ENCODE measurements around the gene MORN5. TPM values are rescaled to one million over a fixed set of nuclear protein-coding genes. Genes with fewer than 3 reads are reported as not detected.

MORN5 gene
- total and polyA plus RNA-seq, 2 donors (not counting 1 experiment from before 2014, with no cell fraction given): not detected

DNA sequence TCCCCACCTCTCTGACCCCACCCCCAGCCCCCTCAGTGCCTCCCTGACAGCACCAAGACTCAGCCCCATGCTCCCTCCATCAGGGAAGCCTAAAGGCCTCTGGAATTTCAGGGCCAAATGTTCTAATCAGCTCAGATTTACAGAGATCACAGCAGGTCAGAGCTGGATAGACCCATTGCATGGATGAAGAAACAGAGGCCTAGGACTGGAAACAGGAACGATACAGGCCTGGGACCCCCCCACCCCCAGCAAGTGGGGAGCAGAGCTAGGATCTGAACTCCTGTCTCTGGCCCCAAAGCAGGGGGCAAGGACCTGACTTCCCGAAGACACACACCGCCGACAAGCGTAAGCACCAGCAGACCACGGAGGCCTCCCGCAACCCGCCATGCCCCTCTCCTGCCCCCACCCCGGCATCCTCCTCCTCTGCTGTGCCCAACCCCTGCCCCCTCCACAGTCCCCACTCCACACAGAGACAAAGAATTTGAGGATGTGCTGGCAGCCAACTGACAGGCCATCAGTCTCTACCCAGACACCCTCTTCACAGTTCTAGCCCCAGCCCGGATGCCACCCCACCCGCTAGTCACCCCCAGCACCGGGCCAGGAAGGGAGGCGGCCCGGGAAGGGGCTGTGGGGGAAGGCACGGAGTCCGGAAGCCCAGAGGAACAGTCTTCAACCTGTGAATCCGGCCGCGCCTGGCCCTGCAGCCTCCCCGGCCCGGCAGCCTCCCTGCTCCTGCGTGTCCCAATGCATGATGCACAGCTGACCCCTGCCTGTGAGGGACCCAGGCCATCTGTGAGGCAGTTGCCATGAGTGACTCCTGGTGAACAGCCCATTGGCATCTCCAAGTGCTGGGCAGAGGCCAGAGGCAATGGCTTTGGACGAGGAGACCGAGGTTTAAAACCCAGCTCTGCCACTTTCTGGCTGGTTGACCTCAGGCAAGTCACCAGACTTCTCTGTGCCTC is 31.4 kb upstream of the MORN5 start:
- Histone ChIP-seq H2AFZ (ENCODE audit: insufficient read depth, low read depth, low read length, poor library complexity, severe bottlenecking) (no peak overlapping the region), H3K4me3 (ENCODE audit: control extremely low read depth in 1 of 5, extremely low read depth in 1 of 5, insufficient read depth in 1 of 5, low read depth in 2 of 5, low read length in 4 of 5) (no peak overlapping the region), H3K27me3 (replicated peaks in 1 of 4; ENCODE audit: control extremely low read depth in 1 of 4, control insufficient read depth in 3 of 4, insufficient read depth in 4 of 4, low read length in 3 of 4) (peaks cover 0 to 36% (median 22%) of the 10 kb centered on the region in 4 experiments), H3K4me1 (ENCODE audit: control insufficient read depth in 2 of 2, insufficient read depth in 2 of 2, low read length in 2 of 2) (peaks cover 11 to 26% of the 10 kb centered on the region in 2 donors), H3K36me3 (replicated peaks in 1 of 2; ENCODE audit: control extremely low read depth in 1 of 2, control insufficient read depth in 1 of 2, extremely low read depth in 1 of 2, insufficient read depth in 2 of 2, low read length in 1 of 2) (no peaks in the 10 kb centered on the region), H3K4me2 (replicated peaks; ENCODE audit: low read depth, low read length, poor library complexity, severe bottlenecking) (no peak overlapping the region), H3K79me2 (ENCODE audit: control insufficient read depth, insufficient read depth, low read length) (no peaks in the 10 kb centered on the region), H4K20me1 (ENCODE audit: control insufficient read depth, insufficient read depth, low read length, poor library complexity, severe bottlenecking) (no peaks in the 10 kb centered on the region), H3K9me3 (ENCODE audit: control extremely low read depth in 1 of 3, control insufficient read depth in 2 of 3, insufficient read depth in 1 of 3, low read length in 2 of 3) (peaks cover 0 to 2% (median 0%) of the 10 kb centered on the region in 3 donors), H3K9ac (ENCODE audit: low read length) (no peak overlapping the region), H3K27ac (ENCODE audit: low read length in 2 of 2) (no peak overlapping the region)
- Mint-ChIP-seq H3K4me3 (no peak overlapping the region), H3K27me3 (peaks cover 72% of the 10 kb centered on the region), H3K27ac (no peak overlapping the region), H3K4me1 (peaks cover 12% of the 10 kb centered on the region), H3K9me3 (ENCODE audit: insufficient read depth) (no peaks in the 10 kb centered on the region)
- intact Hi-C loops (cut with micrococcal nuclease): loop anchor here (10.0 kb wide), 1 partner anchor 1257 kb away; no protein-coding TSS in a partner anchor
- ATAC-seq (ENCODE audit: low read depth) (no peak), DNase-seq (no peak)
- TF ChIP-seq EZH2 (IDR thresholded peaks at IDR 0.05; ENCODE audit: borderline replicate concordance, insufficient read depth, low read depth, low read length, poor library complexity, severe bottlenecking): no peak
- TF ChIP-seq, protein P1, sequence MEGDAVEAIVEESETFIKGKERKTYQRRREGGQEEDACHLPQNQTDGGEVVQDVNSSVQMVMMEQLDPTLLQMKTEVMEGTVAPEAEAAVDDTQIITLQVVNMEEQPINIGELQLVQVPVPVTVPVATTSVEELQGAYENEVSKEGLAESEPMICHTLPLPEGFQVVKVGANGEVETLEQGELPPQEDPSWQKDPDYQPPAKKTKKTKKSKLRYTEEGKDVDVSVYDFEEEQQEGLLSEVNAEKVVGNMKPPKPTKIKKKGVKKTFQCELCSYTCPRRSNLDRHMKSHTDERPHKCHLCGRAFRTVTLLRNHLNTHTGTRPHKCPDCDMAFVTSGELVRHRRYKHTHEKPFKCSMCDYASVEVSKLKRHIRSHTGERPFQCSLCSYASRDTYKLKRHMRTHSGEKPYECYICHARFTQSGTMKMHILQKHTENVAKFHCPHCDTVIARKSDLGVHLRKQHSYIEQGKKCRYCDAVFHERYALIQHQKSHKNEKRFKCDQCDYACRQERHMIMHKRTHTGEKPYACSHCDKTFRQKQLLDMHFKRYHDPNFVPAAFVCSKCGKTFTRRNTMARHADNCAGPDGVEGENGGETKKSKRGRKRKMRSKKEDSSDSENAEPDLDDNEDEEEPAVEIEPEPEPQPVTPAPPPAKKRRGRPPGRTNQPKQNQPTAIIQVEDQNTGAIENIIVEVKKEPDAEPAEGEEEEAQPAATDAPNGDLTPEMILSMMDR (IDR thresholded peaks at IDR 0.05): no peak
- CTCF ChIA-PET: interaction anchor here (1.2 to 15.1 kb wide), 2 partner anchors 218 to 326 kb away, joined by 7 to 323 read pairs; no protein-coding TSS in a partner anchor
- 60% methylated on average over 22 of the region's 24 CpGs for WGBS (ENCODE audit: insufficient coverage)
- POLR2A ChIA-PET: no interaction called here

DNA sequence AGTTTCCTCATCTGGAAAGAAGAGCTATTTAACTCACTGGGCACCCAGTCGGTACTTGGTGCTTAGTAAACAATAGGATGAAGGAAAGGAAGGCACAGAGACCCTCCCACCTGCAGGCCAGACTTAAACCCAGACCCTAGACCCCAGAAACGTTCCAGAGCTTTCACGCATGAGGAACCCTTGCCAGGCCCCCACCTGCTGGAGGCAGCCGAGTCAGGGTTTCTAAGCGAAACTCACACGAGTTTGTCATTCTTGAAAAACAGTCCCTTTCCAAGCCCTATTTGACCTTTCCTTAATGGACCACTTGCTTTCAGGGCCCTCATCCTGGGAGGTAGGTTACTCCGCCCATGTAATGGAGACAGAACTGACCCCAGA is 30.8 kb upstream of the MORN5 start:
- peaks cover 0 to 2% (median 0%) of the 10 kb centered on the region in 3 donors for H3K9me3 ChIP-seq (ENCODE audit: control extremely low read depth in 1 of 3, control insufficient read depth in 2 of 3, insufficient read depth in 1 of 3, low read length in 2 of 3)
- H3K79me2 ChIP-seq (ENCODE audit: control insufficient read depth, insufficient read depth, low read length): no peaks in the 10 kb centered on the region
- Mint-ChIP-seq H3K4me3 (no peak overlapping the region), H3K9me3 (ENCODE audit: insufficient read depth) (no peaks in the 10 kb centered on the region), H3K4me1 (peaks cover 12% of the 10 kb centered on the region), H3K27ac (no peak overlapping the region), H3K27me3 (peaks cover 72% of the 10 kb centered on the region)
- TF ChIP-seq, protein P1 (IDR thresholded peaks at IDR 0.05): no peak
- TF ChIP-seq EZH2 (IDR thresholded peaks at IDR 0.05; ENCODE audit: borderline replicate concordance, insufficient read depth, low read depth, low read length, poor library complexity, severe bottlenecking): no peak
- H4K20me1 ChIP-seq (ENCODE audit: control insufficient read depth, insufficient read depth, low read length, poor library complexity, severe bottlenecking): no peaks in the 10 kb centered on the region
- H3K27ac ChIP-seq (ENCODE audit: low read length in 2 of 2): no peak overlapping the region
- no peak overlapping the region for H3K9ac ChIP-seq (ENCODE audit: low read length)
- H3K4me3 ChIP-seq (ENCODE audit: control extremely low read depth in 1 of 5, extremely low read depth in 1 of 5, insufficient read depth in 1 of 5, low read depth in 2 of 5, low read length in 4 of 5): no peak overlapping the region
- H3K36me3 ChIP-seq (replicated peaks in 1 of 2; ENCODE audit: control extremely low read depth in 1 of 2, control insufficient read depth in 1 of 2, extremely low read depth in 1 of 2, insufficient read depth in 2 of 2, low read length in 1 of 2): no peaks in the 10 kb centered on the region
- H3K27me3 ChIP-seq (replicated peaks in 1 of 4; ENCODE audit: control extremely low read depth in 1 of 4, control insufficient read depth in 3 of 4, insufficient read depth in 4 of 4, low read length in 3 of 4): peaks cover 0 to 34% (median 22%) of the 10 kb centered on the region in 4 experiments
- 82% methylated on average over 6 of the region's 7 CpGs for WGBS (ENCODE audit: insufficient coverage)
- DNase-seq (no peak), ATAC-seq (ENCODE audit: low read depth) (no peak)
- no peak overlapping the region for H3K4me2 ChIP-seq (replicated peaks; ENCODE audit: low read depth, low read length, poor library complexity, severe bottlenecking)
- ChIA-PET CTCF (interaction anchor here (15.1 kb wide), 1 partner anchor 218 kb away, joined by 323 read pairs; no protein-coding TSS in a partner anchor), POLR2A (no interaction called here)
- no peak overlapping the region for H2AFZ ChIP-seq (ENCODE audit: insufficient read depth, low read depth, low read length, poor library complexity, severe bottlenecking)
- peaks cover 11 to 26% of the 10 kb centered on the region in 2 donors for H3K4me1 ChIP-seq (ENCODE audit: control insufficient read depth in 2 of 2, insufficient read depth in 2 of 2, low read length in 2 of 2)
- intact Hi-C loops (cut with micrococcal nuclease): loop anchor here (10.0 kb wide), 1 partner anchor 1256 kb away; no protein-coding TSS in a partner anchor
